HEK293T (cell line): ENCODE results near the gene AGAP1.

Experiments
- CTCF ChIA-PET: fragments of 350-600 bp; formaldehyde crosslinking; extraction: SDS; loops from one replicate; lab custom pipeline; 2021; ENCODE audit warnings: antibody characterized with exemption, inconsistent platforms; lab: Yijun Ruan, JAX
- POLR2A ChIA-PET: fragments of 350-600 bp; formaldehyde crosslinking; extraction: SDS; loops from one replicate; lab custom pipeline; 2020; ENCODE audit warnings: antibody characterized with exemption, inconsistent platforms; lab: Yijun Ruan, JAX
- DNase-seq: peaks from one replicate; pipeline ENCODE4 v3.0.0; 2012; ENCODE audit warnings: mixed read lengths; ENCODE audit errors: extremely low spot score
- ARNT ChIP-seq: fragments of 450-650 bp; IDR thresholded peaks from 2 replicates; pipeline ENCODE4 v1.6.1; 2017; ENCODE audit warnings: mild to moderate bottlenecking
- BHLHE40 ChIP-seq: fragments of 450-650 bp; IDR thresholded peaks from 2 replicates; pipeline ENCODE4 v1.6.1; 2016; ENCODE audit warnings: mild to moderate bottlenecking, moderate library complexity, borderline replicate concordance
- CTBP1 ChIP-seq: fragments of 450-650 bp; IDR thresholded peaks from 2 replicates; pipeline ENCODE4 v1.6.1; 2016; ENCODE audit warnings: borderline replicate concordance
- ELF4 ChIP-seq: fragments of 450-650 bp; IDR thresholded peaks from 2 replicates; pipeline ENCODE4 v1.6.1; 2017; ENCODE audit warnings: antibody characterized with exemption
- FOXA1 ChIP-seq: fragments of 450-650 bp; IDR thresholded peaks from 2 replicates; pipeline ENCODE4 v1.6.1; 2016; ENCODE audit warnings: mild to moderate bottlenecking
- FOXK2 ChIP-seq: fragments of 450-650 bp; IDR thresholded peaks from 2 replicates; pipeline ENCODE4 v1.6.1; 2016; ENCODE audit warnings: mild to moderate bottlenecking
- FOXM1 ChIP-seq: fragments of 450-650 bp; IDR thresholded peaks from 2 replicates; pipeline ENCODE4 v1.6.1; 2017; ENCODE audit warnings: mild to moderate bottlenecking, borderline replicate concordance
- HDGF ChIP-seq: fragments of 450-650 bp; IDR thresholded peaks from 2 replicates; pipeline ENCODE4 v1.6.1; 2017; ENCODE audit warnings: antibody characterized with exemption, borderline replicate concordance
- L3MBTL2 ChIP-seq: fragments of 450-650 bp; conservative IDR thresholded peaks from 2 replicates; pipeline ENCODE4 v1.6.1; 2016; ENCODE audit warnings: mild to moderate bottlenecking
- LEF1 ChIP-seq: fragments of 450-650 bp; IDR thresholded peaks from 2 replicates; pipeline ENCODE4 v1.6.1; 2017; ENCODE audit warnings: mild to moderate bottlenecking, borderline replicate concordance
- NFRKB ChIP-seq: fragments of 450-650 bp; IDR thresholded peaks from 2 replicates; pipeline ENCODE4 v1.6.1; 2016; ENCODE audit warnings: mild to moderate bottlenecking, moderate library complexity
- SP1 ChIP-seq: fragments of 450-650 bp; IDR thresholded peaks from 2 replicates; pipeline ENCODE4 v1.6.1; 2017
- SUZ12 ChIP-seq: fragments of 450-650 bp; IDR thresholded peaks from 2 replicates; pipeline ENCODE4 v1.6.1; 2016; ENCODE audit warnings: mild to moderate bottlenecking
- TARDBP ChIP-seq: fragments of 450-650 bp; IDR thresholded peaks from 2 replicates; pipeline ENCODE4 v1.6.1; 2016
- ZNF384 ChIP-seq: fragments of 450-650 bp; IDR thresholded peaks from 2 replicates; pipeline ENCODE4 v1.6.1; 2016
- TF ChIP-seq, protein P1 (sequence below): fragments of 450-650 bp; IDR thresholded peaks from 2 replicates; pipeline ENCODE4 v1.6.1; 2016

Gene AGAP1

DNA sequence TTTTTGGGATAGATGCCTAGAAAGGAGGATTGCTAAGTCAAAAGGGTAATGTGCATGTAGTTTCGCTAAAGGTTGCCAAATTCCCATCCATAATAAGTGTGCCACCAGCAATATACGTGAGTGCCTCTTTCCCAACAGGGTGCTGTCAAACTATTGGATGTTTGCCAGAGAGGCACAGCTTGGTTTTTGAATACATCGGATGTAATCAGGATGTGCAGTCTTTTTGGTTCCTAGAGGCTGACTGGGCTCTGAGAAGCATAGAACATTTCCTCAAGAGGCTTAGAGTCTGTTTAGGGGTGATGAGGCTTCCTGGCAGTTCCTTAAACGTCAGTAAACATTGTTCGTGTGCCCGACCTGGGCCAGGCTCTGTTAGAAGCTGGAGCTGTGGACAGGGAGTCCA is 28.0 kb downstream of the AGAP1 start:
- ChIA-PET POLR2A (no interaction called here), CTCF (no interaction called here)
- no peak for TF ChIP-seq FOXK2
- no peak for TF ChIP-seq SUZ12
- no peak for TF ChIP-seq ZNF384
- no peak for TF ChIP-seq L3MBTL2
- no peak for DNase-seq

DNA sequence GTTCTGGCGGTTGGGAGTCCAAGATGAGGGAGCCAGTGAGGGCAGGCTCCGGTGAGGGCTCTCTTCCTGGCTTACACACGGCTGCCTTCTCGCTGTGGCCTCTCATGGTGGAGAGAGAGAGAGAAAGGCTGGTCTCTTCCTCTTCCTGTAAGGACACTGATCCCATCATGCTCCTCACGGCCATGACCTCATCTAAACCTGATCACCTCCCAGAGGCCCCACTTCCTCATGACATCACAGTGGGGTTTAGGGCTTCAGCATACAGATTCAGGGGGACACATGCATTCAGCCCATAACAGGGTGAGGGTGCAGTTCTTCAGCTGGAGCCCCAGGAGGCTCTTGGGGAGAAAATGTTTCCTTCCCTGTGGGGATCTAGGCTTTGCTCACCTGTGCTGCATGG is 29.2 kb downstream of the AGAP1 start:
- ChIA-PET POLR2A (no interaction called here), CTCF (no interaction called here)
- no peak for TF ChIP-seq FOXM1
- TF ChIP-seq ZNF384: no peak
- no peak for TF ChIP-seq SP1
- TF ChIP-seq SUZ12: no peak
- TF ChIP-seq TARDBP: no peak
- TF ChIP-seq CTBP1: no peak
- no peak for TF ChIP-seq ARNT
- no peak for TF ChIP-seq FOXA1
- TF ChIP-seq, protein P1, sequence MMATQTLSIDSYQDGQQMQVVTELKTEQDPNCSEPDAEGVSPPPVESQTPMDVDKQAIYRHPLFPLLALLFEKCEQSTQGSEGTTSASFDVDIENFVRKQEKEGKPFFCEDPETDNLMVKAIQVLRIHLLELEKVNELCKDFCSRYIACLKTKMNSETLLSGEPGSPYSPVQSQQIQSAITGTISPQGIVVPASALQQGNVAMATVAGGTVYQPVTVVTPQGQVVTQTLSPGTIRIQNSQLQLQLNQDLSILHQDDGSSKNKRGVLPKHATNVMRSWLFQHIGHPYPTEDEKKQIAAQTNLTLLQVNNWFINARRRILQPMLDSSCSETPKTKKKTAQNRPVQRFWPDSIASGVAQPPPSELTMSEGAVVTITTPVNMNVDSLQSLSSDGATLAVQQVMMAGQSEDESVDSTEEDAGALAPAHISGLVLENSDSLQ: no peak
- TF ChIP-seq L3MBTL2: no peak
- DNase-seq: no peak

DNA sequence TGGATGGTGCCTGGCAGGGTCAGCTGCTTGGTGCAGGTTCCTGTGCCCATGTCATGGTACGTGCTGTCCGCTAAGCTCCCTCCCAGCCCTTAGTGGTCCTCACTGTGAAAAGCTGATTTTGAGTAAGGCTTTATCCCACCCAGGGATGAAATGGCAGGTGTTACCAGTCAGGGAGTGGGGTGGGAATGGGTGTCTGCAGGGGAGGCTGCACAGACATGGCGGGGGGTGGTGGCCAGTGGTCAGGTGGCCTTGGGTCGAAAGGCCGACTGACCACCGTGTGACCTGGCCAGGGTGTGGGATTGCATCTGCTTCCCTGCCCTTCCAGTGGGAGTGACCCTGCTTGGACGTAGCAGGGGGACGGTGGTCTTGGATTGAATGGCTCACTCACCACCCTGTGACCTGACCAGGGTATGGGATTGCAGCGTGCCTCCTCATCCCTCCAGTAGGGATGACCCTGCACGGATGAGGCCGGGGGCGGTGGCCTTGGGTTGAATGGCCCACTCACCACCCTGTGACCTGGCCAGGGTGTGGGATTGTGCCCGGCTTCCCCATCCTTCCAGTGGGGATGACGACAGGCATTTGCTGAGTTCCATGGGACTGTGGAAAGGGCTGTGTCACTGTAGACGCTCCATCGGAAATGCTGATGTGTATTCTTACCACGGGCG is 29.8 kb downstream of the AGAP1 start:
- TF ChIP-seq LEF1 (no peak), NFRKB (no peak), BHLHE40 (no peak), FOXM1 (no peak), ELF4 (no peak), FOXA1 (no peak), ZNF384 (no peak), TARDBP (no peak), SUZ12 (no peak), FOXK2 (no peak), SP1 (no peak), CTBP1 (no peak), HDGF (no peak), L3MBTL2 (no peak), ARNT (no peak)
- TF ChIP-seq, protein P1: no peak
- no peak for DNase-seq
- ChIA-PET POLR2A (no interaction called here), CTCF (no interaction called here)

- CTCF ChIA-PET: no interaction called here
These were observed 32.3 kb downstream of the AGAP1 start for GRCh38 chr2:235526166-235526565.

DNA sequence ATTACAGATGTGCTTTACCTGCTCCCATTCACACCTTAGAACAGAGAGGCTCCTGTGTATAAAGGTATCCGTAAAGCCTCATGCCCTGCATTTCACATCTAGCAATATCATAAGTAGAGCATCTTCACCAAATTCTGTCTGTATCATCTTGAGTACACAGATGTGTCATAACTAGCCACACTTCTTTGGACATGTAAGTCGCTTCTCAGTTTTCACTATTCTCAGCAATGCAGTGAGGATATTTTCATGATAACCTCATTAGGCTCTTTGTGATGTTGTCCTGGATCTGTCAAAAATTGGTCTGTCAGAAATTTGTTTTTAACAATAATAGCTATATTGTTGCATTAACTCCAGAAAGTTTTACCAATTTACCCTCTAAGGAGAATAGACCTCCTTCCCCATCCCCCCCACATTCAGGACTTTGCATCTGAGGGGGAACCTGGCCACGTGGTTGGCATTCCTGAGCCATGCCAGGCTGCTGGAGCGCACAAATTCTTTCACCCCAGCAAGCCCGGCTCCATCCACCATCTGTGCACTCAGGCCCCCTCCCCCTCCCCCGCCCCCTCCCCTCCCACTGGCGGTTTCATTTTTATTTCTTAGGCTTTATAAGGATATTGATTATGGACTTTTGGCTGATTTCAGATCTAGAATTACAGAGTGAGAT is 34.1 kb downstream of the AGAP1 start:
- no peak for DNase-seq
- ChIA-PET POLR2A (no interaction called here), CTCF (no interaction called here)
- TF ChIP-seq FOXA1 (no peak), SP1 (no peak), ELF4 (no peak), BHLHE40 (no peak), L3MBTL2 (no peak)

More at GRCh38 chr2:235526166-235526565, 32.3 kb downstream of the AGAP1 start:
- DNase-seq: no peak
- TF ChIP-seq SUZ12 (no peak), ZNF384 (no peak), FOXK2 (no peak), HDGF (no peak), TARDBP (no peak), L3MBTL2 (no peak), NFRKB (no peak), ARNT (no peak), ELF4 (no peak), LEF1 (no peak)
- TF ChIP-seq, protein P1: no peak
- POLR2A ChIA-PET: no interaction called here

DNA sequence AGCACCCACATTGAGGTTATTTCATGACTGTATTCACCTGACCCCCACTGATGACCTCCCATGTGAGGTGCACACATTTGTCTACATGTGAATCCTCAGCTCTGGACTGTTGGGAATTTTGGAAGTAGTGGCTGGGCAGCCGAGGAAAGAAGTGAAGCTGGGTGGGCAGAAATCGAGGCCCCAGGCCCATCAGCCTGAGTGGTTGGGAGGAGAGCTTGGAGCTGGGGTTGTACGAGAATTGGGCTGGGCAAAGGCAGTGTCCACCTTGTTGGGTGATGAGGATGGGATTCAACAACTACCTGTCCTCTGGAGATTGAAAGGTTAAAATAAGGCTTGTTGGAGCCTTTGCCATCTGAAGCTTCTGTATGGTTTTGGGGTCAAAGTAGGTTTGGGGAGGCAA is 35.8 kb downstream of the AGAP1 start:
- TF ChIP-seq LEF1: no peak
- no peak for TF ChIP-seq CTBP1
- TF ChIP-seq FOXA1: no peak
- no peak for DNase-seq
- POLR2A ChIA-PET: no interaction called here
- CTCF ChIA-PET: no interaction called here

GRCh38 chr2:235530735-235531134 is 36.9 kb downstream of the AGAP1 start:
- TF ChIP-seq BHLHE40: no peak
- no peak for TF ChIP-seq SP1
- no peak for TF ChIP-seq ARNT
- TF ChIP-seq CTBP1: no peak
- TF ChIP-seq HDGF: no peak
- no peak for TF ChIP-seq NFRKB
- no peak for DNase-seq
- ChIA-PET POLR2A (no interaction called here), CTCF (no interaction called here)
